GM19099 (cell line): ENCODE measurements around the gene NDP.

Experiments used
- POLR2A ChIP-seq: IDR thresholded peaks from 3 replicates; pipeline ENCODE4 v1.6.1; 2011; ENCODE audit warnings: low read depth; ENCODE audit not compliant: insufficient read length; ENCODE audit errors: extremely low read depth

NDP gene

GRCh38 chrX:43940816-43941474 lies 32.2 kb downstream of the NDP start:
- TF ChIP-seq POLR2A, result no peak

- TF ChIP-seq POLR2A, result no peak
Measured at GRCh38 chrX:43939187-43939926, 33.8 kb downstream of the NDP start.

DNA sequence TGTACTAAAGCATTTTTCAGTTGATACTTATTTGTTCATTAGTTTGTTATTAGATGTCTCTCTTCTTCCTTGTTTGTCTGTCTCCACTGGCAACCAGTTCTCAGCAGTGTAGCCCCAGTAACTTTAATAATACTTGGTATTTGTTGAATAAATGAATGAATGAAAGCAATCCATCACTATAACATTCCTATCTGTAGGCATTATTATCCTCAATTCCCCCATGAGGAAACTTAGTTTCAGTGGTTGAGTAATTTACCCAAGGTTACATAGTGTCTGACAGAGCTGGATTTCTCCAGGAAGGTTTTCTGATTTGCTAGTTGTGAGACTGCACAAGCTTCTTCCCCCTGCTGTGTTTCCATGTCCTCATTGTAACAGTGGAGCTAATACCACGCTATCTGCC lies 63.2 kb downstream of the NDP start:
- TF ChIP-seq POLR2A, result no peak

DNA sequence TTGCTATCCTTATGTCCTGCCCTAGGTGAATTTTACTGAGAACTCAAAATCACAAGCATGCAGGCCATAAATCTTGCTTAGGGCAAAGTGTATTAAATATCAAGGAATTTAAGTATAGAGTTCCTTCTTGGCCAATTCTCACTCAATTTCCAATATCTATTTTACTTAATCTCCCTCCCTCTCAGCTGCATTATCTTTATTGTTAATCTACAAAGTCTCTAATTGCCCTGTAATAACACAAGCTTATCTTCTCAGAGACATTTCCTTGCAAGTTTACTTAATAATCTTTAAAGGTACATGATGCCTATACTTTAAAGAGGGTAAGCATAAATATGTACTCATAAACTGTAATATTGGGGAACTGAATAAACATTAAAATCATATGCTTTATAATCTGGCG lies 64.0 kb downstream of the NDP start:
- no peak for TF ChIP-seq POLR2A

GRCh38 chrX:43899878-43900815 lies 73.0 kb downstream of the NDP start:
- TF ChIP-seq POLR2A, result no peak
